M059J (cell line): ENCODE data around the gene PNPO. TPM values are rescaled to one million over a fixed set of nuclear protein-coding genes. Genes with fewer than 3 reads are reported as not detected.
"Not testable (repeated sequence)": the region's sequence is repeated elsewhere in the genome, so short reads cannot be mapped to it uniquely, and the experiment has no call there.

Experiments used
- DNase-seq: peaks from one replicate; pipeline ENCODE4 v3.0.0-alpha.2; 2012; ENCODE audit warnings: low read depth
- total RNA-seq: library from RNA; depleted of rRNA; stranded (reverse); fragments of >200 nt; shearing (Covaris generic); gene quantifications from 2 replicates; pipeline ENCODE4 v1.2.3, GENCODE V29; 2014

Gene PNPO
- total RNA-seq, 1 experiment from 2014 or later: 54.2 TPM

- DNase-seq: no peak
Measured at GRCh38 chr17:47918006-47918405, 23.4 kb upstream of the PNPO start.

- no peak for DNase-seq
Measured at GRCh38 chr17:47918991-47919390, 22.4 kb upstream of the PNPO start.

DNA sequence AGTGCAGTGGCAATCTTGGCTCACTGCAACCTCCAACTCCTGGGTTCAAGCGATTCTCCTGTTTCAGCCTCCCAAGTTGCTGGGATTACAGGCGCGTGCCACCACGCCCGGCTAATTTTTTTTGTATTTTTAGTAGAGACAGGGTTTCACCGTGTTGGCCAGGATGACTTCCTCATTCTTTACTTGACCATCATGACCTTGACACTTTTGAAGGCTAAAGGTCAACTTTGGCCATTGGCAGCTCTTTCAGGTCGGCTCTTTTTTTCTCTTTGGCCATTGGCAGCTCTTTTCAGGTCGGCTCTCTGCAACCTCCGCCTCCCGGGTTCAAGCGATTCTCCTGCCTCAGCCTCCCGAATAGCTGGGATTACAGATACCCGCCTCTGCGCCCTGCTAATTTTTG is 21.5 kb upstream of the PNPO start:
- not testable (repeated sequence) for DNase-seq

DNA sequence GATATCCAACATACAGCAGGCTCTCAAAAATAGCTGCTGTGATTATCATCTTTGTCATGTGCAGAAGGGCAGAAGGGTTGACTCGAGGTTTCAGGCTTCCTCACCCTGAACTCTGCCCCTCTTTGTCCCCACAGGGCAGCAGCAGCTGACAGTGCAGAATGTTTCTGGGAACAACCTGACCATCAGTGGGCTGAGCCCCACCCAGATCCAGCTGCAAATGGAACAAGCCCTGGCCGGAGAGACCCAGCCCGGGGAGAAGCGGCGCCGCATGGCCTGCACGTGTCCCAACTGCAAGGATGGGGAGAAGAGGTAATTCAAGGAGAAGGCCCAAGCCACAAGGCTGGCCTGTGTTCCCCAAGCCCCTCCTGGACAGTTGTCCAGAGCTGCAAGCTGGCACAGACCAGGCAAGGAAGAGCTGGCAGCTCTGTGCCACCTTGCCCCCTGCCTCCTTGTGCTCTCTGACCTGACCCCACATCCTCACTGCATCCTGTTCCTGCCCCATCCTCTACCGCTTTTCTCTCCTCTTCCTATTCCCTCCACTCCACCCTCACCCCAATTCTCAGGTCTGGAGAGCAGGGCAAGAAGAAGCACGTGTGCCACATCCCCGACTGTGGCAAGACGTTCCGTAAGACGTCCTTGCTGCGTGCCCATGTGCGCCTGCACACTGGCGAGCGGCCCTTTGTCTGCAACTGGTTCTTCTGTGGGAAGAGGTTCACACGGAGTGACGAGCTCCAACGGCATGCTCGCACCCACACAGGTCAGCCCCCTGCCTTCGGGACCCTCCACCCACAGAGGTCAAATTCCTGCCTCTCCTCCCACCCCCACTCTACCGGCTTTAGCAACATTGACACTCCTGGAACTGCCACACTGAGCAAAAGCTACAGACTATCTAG is 16.3 kb upstream of the PNPO start:
- no peak for DNase-seq

DNA sequence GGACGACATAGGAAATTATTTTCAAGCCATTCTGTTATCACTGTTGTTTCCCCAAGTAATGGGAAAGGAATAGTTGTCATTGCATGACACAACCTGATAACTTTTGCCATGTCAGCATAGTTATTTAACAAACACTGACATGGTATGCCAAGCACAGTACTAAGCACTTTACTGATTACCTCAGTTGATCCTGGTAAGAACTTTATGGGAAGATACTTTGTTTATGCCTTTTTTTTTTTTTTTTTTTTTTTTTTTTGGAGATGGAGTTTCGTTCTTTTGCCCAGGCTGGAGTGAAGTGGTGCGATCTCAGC is 15.7 kb upstream of the PNPO start:
- no peak for DNase-seq

GRCh38 chr17:47927821-47928400 is 13.5 kb upstream of the PNPO start:
- DNase-seq: no peak

- peak; percentile 12 for DNase-seq
Measured at GRCh38 chr17:47928415-47928814, 13.0 kb upstream of the PNPO start.

- DNase-seq: no peak
Measured at GRCh38 chr17:47929218-47930000, 12.0 kb upstream of the PNPO start.

DNA sequence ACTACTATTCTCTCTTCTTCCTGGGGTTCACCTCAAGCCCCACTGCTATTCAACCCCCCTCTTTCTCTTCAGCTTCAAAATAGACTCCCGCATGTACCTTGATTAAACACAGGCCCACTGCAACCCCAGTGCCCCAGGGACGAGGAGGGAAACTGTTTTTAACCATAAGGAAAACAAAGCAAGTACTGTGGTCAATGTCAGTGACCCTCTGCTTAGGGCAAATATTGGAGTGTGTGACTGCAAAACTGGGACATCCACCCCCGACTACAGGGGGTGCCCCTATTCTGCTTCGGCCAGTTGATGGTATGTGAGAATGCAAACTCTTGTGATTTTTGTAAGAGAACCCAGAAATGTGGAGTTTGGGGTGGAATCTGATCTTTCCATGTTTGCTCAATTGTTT is 9.5 kb upstream of the PNPO start:
- no peak for DNase-seq

DNA sequence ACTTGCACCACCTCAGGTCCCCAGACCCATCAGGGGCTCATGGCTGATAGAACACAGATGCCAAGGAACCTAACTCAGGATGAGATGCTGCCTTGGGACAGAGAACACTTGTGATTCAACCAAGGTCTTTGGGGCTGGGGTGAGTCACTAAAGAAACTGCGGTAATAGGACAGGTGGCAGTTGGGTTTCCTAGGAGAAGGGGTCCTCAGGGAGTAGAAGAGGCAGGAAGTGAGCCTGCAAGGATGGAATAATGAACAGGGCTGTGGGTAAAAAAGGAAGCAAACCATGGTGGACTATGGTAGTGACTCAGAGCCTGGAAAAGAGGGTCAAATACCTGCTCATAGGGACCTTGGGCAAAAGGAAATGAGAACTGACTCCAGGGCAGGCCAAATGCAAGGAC is 6.5 kb upstream of the PNPO start:
- peak; percentile 88 for DNase-seq

DNA sequence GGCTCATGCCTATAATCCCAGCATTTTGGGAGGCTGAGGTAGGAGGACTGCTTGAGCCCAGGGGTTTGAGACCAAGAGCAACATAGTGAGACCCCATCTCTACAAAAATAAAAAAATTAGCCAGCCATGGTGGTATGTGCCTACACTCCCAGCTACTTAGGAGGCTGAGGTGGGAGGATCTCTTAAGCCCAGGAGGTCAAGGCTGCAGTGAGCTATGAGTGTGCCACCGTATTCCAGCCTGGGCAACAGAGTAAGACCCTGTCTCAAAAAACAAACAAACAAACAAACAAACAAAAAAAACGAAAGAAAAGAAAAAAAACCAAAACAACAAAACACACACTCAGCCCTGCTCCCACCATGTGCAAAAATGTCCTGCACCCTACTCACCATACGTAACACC is 5.9 kb upstream of the PNPO start:
- DNase-seq: not testable (repeated sequence)

DNA sequence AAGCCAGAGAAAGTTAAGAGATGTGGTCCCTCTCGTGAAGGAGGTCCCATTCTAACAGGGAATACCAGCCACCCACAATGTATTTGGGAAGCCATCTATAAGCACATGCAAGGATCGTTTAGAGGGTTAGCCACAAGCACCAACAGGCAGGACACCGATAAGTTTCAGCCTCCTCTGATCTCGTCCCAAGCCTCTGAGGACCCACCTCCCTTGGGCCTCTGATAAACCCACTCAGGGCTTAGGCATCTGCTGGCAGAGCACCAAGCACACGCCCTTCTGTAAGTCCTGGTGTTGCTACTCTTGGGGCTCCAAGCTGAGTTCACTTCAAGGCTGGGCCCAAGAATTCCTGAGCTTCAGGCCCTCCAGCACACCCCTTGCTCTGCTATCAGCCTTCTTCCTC is 5.4 kb upstream of the PNPO start:
- peak; percentile 94 for DNase-seq

- no peak for DNase-seq
Measured at GRCh38 chr17:47937941-47938340, 3.4 kb upstream of the PNPO start.

DNA sequence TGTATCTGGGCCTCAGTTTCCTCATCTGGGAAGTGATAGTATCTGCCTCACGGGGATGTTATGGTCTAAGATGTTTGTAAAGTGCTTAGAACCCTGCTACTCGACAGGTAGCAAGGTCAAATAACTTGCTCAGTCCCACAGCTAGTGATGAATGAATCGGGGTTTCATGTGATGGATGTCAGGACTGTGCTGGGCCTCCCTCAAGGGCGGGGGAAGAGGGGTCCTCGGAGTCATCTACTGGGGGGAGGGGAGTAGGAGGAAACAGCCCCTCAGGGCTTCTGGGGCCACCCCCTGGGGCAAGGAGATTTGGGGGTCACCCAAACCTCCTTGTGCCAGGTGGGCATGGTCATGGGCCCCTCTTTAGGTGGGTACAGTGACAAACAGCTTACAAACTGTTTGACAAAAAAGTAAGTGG is 732 bp downstream of the PNPO start:
- no peak for DNase-seq

GRCh38 chr17:47942568-47942967 is 1.2 kb downstream of the PNPO start:
- DNase-seq: no peak

DNA sequence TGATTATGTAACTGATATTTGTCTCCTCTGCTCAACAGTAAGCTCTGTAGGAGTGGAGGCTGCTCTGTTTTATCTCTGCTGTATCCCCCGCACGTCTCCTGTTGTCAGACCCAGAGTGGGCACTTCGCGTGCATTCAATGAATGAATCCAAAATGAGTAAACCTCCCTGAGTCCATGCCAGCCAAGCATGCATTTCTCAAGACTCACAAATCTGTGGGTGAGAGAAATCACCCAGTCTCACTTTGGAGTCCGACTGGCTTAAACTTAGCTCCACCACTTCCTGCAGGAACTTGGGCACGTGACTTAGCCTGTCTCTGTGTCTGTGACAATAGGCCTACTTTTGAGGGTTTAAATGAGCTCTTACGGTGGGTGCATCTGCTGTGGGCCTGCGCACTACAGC is 3.7 kb downstream of the PNPO start:
- DNase-seq: no peak

GRCh38 chr17:47945529-47946508 is 4.4 kb downstream of the PNPO start:
- no peak for DNase-seq

DNA sequence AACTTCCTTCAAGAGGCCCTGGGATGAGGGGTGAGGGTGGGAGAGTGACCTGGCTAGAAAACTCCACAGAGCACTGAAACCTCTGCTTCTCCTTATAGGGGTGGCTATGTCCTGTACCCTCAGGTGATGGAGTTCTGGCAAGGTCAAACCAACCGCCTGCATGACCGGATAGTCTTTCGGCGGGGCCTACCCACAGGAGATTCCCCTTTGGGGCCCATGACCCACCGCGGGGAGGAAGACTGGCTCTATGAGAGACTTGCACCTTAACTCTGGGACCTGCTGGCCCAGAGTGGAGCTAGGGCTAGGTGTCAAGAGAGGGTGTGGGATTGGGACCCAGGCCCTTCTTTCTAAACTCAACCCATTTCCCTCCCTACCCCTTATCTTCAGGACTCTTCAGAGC is 5.1 kb downstream of the PNPO start:
- DNase-seq: no peak

DNA sequence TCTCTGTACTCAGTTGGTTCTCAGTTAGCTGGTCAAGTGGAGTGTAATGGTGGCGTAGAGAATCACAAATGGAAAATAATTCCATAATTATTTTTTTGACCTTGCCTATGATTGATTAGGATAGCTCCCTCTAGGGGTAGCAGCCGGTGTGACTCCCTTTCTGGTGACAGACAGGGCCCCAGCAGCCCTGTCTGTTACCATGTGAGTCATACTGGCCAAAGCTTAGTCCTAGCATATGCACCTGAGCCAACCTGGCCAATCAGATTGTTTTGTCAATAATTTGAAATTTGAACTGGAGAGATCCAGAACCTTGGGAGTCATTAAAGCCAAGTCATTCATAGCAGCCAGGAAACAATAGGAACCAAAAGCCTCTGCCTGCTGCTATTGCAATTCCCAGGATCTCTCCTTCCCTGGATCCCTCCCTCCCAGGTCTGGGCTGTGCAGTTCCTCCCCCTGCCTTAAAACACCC is 5.6 kb downstream of the PNPO start:
- peak; percentile 89 for DNase-seq

GRCh38 chr17:47948706-47949196 is 7.4 kb downstream of the PNPO start:
- DNase-seq: peak; percentile 57

GRCh38 chr17:47949197-47949759 is 7.9 kb downstream of the PNPO start:
- peak; percentile 76 for DNase-seq
